Measurements from ENCODE around the gene HIVEP3.

The HIVEP3 gene

GRCh38 chr1:41516168-41517061 is 402.3 kb downstream of the HIVEP3 start:
- no peaks in the 10 kb centered on the region for H3K27me3 ChIP-seq (replicated peaks in 2 of 5; ENCODE audit: control insufficient read depth in 4 of 5, insufficient read depth in 5 of 5, low read length in 4 of 5)

GRCh38 chr1:41515778-41516167 is 402.9 kb downstream of the HIVEP3 start:
- Histone ChIP-seq H3K27ac (ENCODE audit: insufficient read depth in 1 of 2, low read depth in 1 of 2, low read length in 2 of 2, poor library complexity in 1 of 2, severe bottlenecking in 2 of 2) (no peak overlapping the region), H3K4me3 (ENCODE audit: control insufficient read depth in 1 of 7, extremely low read depth in 1 of 7, insufficient read depth in 4 of 7, low read depth in 2 of 7, low read length in 6 of 7) (peak overlapping the region in 1 of 7 experiments; percentile 67), H3K36me3 (ENCODE audit: control insufficient read depth in 4 of 4, insufficient read depth in 4 of 4, low read length in 3 of 4) (peaks cover 0 to 6% (median 0%) of the 10 kb centered on the region in 4 experiments), H3K27me3 (replicated peaks in 2 of 5; ENCODE audit: control insufficient read depth in 4 of 5, insufficient read depth in 5 of 5, low read length in 4 of 5) (no peaks in the 10 kb centered on the region), H3K9me3 (ENCODE audit: control extremely low read depth in 1 of 5, control insufficient read depth in 4 of 5, insufficient read depth in 2 of 5, low read depth in 1 of 5, low read length in 4 of 5) (no peaks in the 10 kb centered on the region), H3K4me1 (ENCODE audit: control extremely low read depth in 1 of 4, control insufficient read depth in 4 of 4, insufficient read depth in 4 of 4, low read length in 3 of 4) (peaks cover 0 to 12% (median 10%) of the 10 kb centered on the region in 4 experiments)
- ChIA-PET POLR2A (interaction anchor here (0.5 kb wide), 1 partner anchor 206 kb away, joined by 3 read pairs; no protein-coding TSS in a partner anchor), CTCF (interaction anchor here (0.6 to 2.1 kb wide), 10 partner anchors 8 to 234 kb away, joined by 3 to 12 read pairs (median 3); no protein-coding TSS in a partner anchor)
- DNase-seq, result no peak
- 7% methylated on average over 6 of the region's 6 CpGs for WGBS (ENCODE audit: insufficient coverage)

More at GRCh38 chr1:41516168-41517061, 402.3 kb downstream of the HIVEP3 start:
- Histone ChIP-seq H3K4me3 (ENCODE audit: control insufficient read depth in 1 of 7, extremely low read depth in 1 of 7, insufficient read depth in 4 of 7, low read depth in 2 of 7, low read length in 6 of 7) (peak overlapping the region in 6 of 7 experiments; percentile 1 to 83 (median 62)), H3K27ac (ENCODE audit: insufficient read depth in 1 of 2, low read depth in 1 of 2, low read length in 2 of 2, poor library complexity in 1 of 2, severe bottlenecking in 2 of 2) (no peak overlapping the region), H3K4me1 (ENCODE audit: control extremely low read depth in 1 of 4, control insufficient read depth in 4 of 4, insufficient read depth in 4 of 4, low read length in 3 of 4) (peaks cover 0 to 12% (median 10%) of the 10 kb centered on the region in 4 experiments), H3K36me3 (ENCODE audit: control insufficient read depth in 4 of 4, insufficient read depth in 4 of 4, low read length in 3 of 4) (peaks cover 0 to 6% (median 0%) of the 10 kb centered on the region in 4 experiments), H3K9me3 (ENCODE audit: control extremely low read depth in 1 of 5, control insufficient read depth in 4 of 5, insufficient read depth in 2 of 5, low read depth in 1 of 5, low read length in 4 of 5) (no peaks in the 10 kb centered on the region)
- WGBS (ENCODE audit: insufficient coverage), result 4% methylated on average over 45 of the region's 53 CpGs
- DNase-seq, result peak; percentile 76 to 81 (median 80)
- CTCF ChIA-PET, result interaction anchor here (0.6 to 2.1 kb wide), 12 partner anchors 8 to 235 kb away, joined by 3 to 12 read pairs (median 3); no protein-coding TSS in a partner anchor
- POLR2A ChIA-PET, result interaction anchor here (0.5 kb wide), 1 partner anchor 206 kb away, joined by 3 read pairs; no protein-coding TSS in a partner anchor

GRCh38 chr1:41515131-41515678 is 403.5 kb downstream of the HIVEP3 start:
- DNase-seq, result no peak
- ChIA-PET POLR2A (no interaction called here), CTCF (interaction anchor here (1.0 to 2.1 kb wide), 10 partner anchors 9 to 658 kb away, joined by 3 to 12 read pairs (median 3); no protein-coding TSS in a partner anchor)
- H3K27ac ChIP-seq (ENCODE audit: insufficient read depth in 1 of 2, low read depth in 1 of 2, low read length in 2 of 2, poor library complexity in 1 of 2, severe bottlenecking in 2 of 2), result no peak overlapping the region
- H3K4me1 ChIP-seq (ENCODE audit: control extremely low read depth in 1 of 4, control insufficient read depth in 4 of 4, insufficient read depth in 4 of 4, low read length in 3 of 4), result peaks cover 0 to 17% (median 15%) of the 10 kb centered on the region in 4 experiments
- WGBS (ENCODE audit: insufficient coverage), result 100% methylated on average over 5 of the region's 5 CpGs
- H3K4me3 ChIP-seq (ENCODE audit: control insufficient read depth in 1 of 7, extremely low read depth in 1 of 7, insufficient read depth in 4 of 7, low read depth in 2 of 7, low read length in 6 of 7), result no peak overlapping the region
- peaks cover 0 to 6% (median 0%) of the 10 kb centered on the region in 4 experiments for H3K36me3 ChIP-seq (ENCODE audit: control insufficient read depth in 4 of 4, insufficient read depth in 4 of 4, low read length in 3 of 4)
- no peaks in the 10 kb centered on the region for H3K9me3 ChIP-seq (ENCODE audit: control extremely low read depth in 1 of 5, control insufficient read depth in 4 of 5, insufficient read depth in 2 of 5, low read depth in 1 of 5, low read length in 4 of 5)
- H3K27me3 ChIP-seq (replicated peaks in 2 of 5; ENCODE audit: control insufficient read depth in 4 of 5, insufficient read depth in 5 of 5, low read length in 4 of 5), result no peaks in the 10 kb centered on the region

- DNase-seq, result no peak
- Histone ChIP-seq H3K27ac (ENCODE audit: insufficient read depth in 1 of 2, low read depth in 1 of 2, low read length in 2 of 2, poor library complexity in 1 of 2, severe bottlenecking in 2 of 2) (no peak overlapping the region), H3K9me3 (ENCODE audit: control extremely low read depth in 1 of 5, control insufficient read depth in 4 of 5, insufficient read depth in 2 of 5, low read depth in 1 of 5, low read length in 4 of 5) (no peaks in the 10 kb centered on the region), H3K4me3 (ENCODE audit: control insufficient read depth in 1 of 7, extremely low read depth in 1 of 7, insufficient read depth in 4 of 7, low read depth in 2 of 7, low read length in 6 of 7) (no peak overlapping the region), H3K4me1 (ENCODE audit: control extremely low read depth in 1 of 4, control insufficient read depth in 4 of 4, insufficient read depth in 4 of 4, low read length in 3 of 4) (peaks cover 0 to 25% (median 23%) of the 10 kb centered on the region in 4 experiments), H3K36me3 (ENCODE audit: control insufficient read depth in 4 of 4, insufficient read depth in 4 of 4, low read length in 3 of 4) (peaks cover 0 to 6% (median 0%) of the 10 kb centered on the region in 4 experiments), H3K27me3 (replicated peaks in 2 of 5; ENCODE audit: control insufficient read depth in 4 of 5, insufficient read depth in 5 of 5, low read length in 4 of 5) (no peaks in the 10 kb centered on the region)
- ChIA-PET CTCF (interaction anchor here (1.0 to 1.9 kb wide), 7 partner anchors 10 to 659 kb away, joined by 3 to 6 read pairs (median 3); no protein-coding TSS in a partner anchor), POLR2A (no interaction called here)
- 99% methylated on average over 7 of the region's 8 CpGs for WGBS (ENCODE audit: insufficient coverage)
These were observed 404.3 kb downstream of the HIVEP3 start for GRCh38 chr1:41514381-41514780.

- Histone ChIP-seq H3K4me1 (ENCODE audit: control extremely low read depth in 1 of 4, control insufficient read depth in 4 of 4, insufficient read depth in 4 of 4, low read length in 3 of 4) (peaks cover 0 to 27% (median 26%) of the 10 kb centered on the region in 4 experiments), H3K36me3 (ENCODE audit: control insufficient read depth in 4 of 4, insufficient read depth in 4 of 4, low read length in 3 of 4) (peaks cover 0 to 6% (median 0%) of the 10 kb centered on the region in 4 experiments), H3K27me3 (replicated peaks in 2 of 5; ENCODE audit: control insufficient read depth in 4 of 5, insufficient read depth in 5 of 5, low read length in 4 of 5) (no peaks in the 10 kb centered on the region), H3K27ac (ENCODE audit: insufficient read depth in 1 of 2, low read depth in 1 of 2, low read length in 2 of 2, poor library complexity in 1 of 2, severe bottlenecking in 2 of 2) (no peak overlapping the region), H3K4me3 (ENCODE audit: control insufficient read depth in 1 of 7, extremely low read depth in 1 of 7, insufficient read depth in 4 of 7, low read depth in 2 of 7, low read length in 6 of 7) (no peak overlapping the region), H3K9me3 (ENCODE audit: control extremely low read depth in 1 of 5, control insufficient read depth in 4 of 5, insufficient read depth in 2 of 5, low read depth in 1 of 5, low read length in 4 of 5) (no peaks in the 10 kb centered on the region)
- DNase-seq, result no peak
- CTCF ChIA-PET, result interaction anchor here (0.9 to 1.9 kb wide), 7 partner anchors 11 to 660 kb away, joined by 3 to 6 read pairs (median 3); partner anchors contain the start of gene EDN2
- POLR2A ChIA-PET, result no interaction called here
- WGBS (ENCODE audit: insufficient coverage), result 97% methylated on average over 16 of the region's 17 CpGs
These were observed 405.4 kb downstream of the HIVEP3 start for GRCh38 chr1:41513383-41513735.

GRCh38 chr1:41512701-41513382 is 405.9 kb downstream of the HIVEP3 start:
- no peaks in the 10 kb centered on the region for H3K9me3 ChIP-seq (ENCODE audit: control extremely low read depth in 1 of 5, control insufficient read depth in 4 of 5, insufficient read depth in 2 of 5, low read depth in 1 of 5, low read length in 4 of 5)
- H3K27ac ChIP-seq (ENCODE audit: insufficient read depth in 1 of 2, low read depth in 1 of 2, low read length in 2 of 2, poor library complexity in 1 of 2, severe bottlenecking in 2 of 2), result no peak overlapping the region
- WGBS (ENCODE audit: insufficient coverage), result 98% methylated on average over 16 of the region's 27 CpGs
- DNase-seq, result no peak
- peaks cover 0 to 27% (median 26%) of the 10 kb centered on the region in 4 experiments for H3K4me1 ChIP-seq (ENCODE audit: control extremely low read depth in 1 of 4, control insufficient read depth in 4 of 4, insufficient read depth in 4 of 4, low read length in 3 of 4)
- CTCF ChIA-PET, result interaction anchor here (0.9 to 1.9 kb wide), 5 partner anchors 11 to 29 kb away, joined by 3 to 6 read pairs (median 3); partner anchors contain the start of gene EDN2
- POLR2A ChIA-PET, result no interaction called here
- H3K27me3 ChIP-seq (replicated peaks in 2 of 5; ENCODE audit: control insufficient read depth in 4 of 5, insufficient read depth in 5 of 5, low read length in 4 of 5), result no peaks in the 10 kb centered on the region
- no peak overlapping the region for H3K4me3 ChIP-seq (ENCODE audit: control insufficient read depth in 1 of 7, extremely low read depth in 1 of 7, insufficient read depth in 4 of 7, low read depth in 2 of 7, low read length in 6 of 7)
- peaks cover 0 to 6% (median 0%) of the 10 kb centered on the region in 4 experiments for H3K36me3 ChIP-seq (ENCODE audit: control insufficient read depth in 4 of 4, insufficient read depth in 4 of 4, low read length in 3 of 4)

Data from common myeloid progenitor, CD34-positive (primary cell).